ENCODE measurements around the gene POLR2A.

DNA sequence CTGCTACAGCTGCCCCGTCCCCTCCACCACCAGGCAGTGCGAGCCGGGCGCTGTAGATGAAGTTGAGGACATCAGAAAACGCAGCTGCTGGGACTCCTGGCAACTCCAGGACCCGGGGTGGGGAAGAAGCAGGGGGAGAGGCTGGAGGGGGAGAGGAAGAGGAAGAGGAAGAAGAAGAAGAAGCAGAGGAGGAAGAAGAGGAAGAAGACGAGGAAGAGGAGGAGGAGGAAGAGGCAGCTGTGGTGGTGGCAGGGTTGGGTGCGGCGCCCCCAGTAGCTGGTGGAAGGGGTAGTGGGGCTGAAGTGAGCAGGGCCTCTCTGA, 17.9 kb upstream of the POLR2A start:
- TF ChIP-seq EZH2 (IDR thresholded peaks at IDR 0.05; ENCODE audit: insufficient read depth, low read length) = no peak
- TF ChIP-seq CTCF (IDR thresholded peaks at IDR 0.05; ENCODE audit: insufficient read depth, low read depth, low read length) = no peak

Measured in astrocyte (in vitro differentiated cells and primary cell).